Mucosa of rectum (tissue), 2 donors: ENCODE data around the gene KLHL1.

Experiments
- H3K27ac ChIP-seq, 2 donors: one replicate each; pipeline ENCODE4 v1.7.0; 2013; ENCODE audit warnings: inconsistent platforms in 2 of 2, low read depth in 2 of 2, low read length in 2 of 2
- H3K27me3 ChIP-seq, 2 donors: one replicate each; pipeline ENCODE4 v1.7.0; 2013; ENCODE audit warnings: low read length in 2 of 2; ENCODE audit not compliant: control insufficient read depth in 2 of 2, insufficient read depth in 2 of 2
- H3K36me3 ChIP-seq, 2 donors: one replicate each; pipeline ENCODE4 v1.7.0; 2013; ENCODE audit warnings: low read length in 2 of 2; ENCODE audit not compliant: control insufficient read depth in 2 of 2, insufficient read depth in 2 of 2
- H3K4me1 ChIP-seq, 2 donors: one replicate each; pipeline ENCODE4 v1.7.0; 2013; ENCODE audit warnings: low read length in 2 of 2, mild to moderate bottlenecking in 1 of 2; ENCODE audit not compliant: control insufficient read depth in 2 of 2, insufficient read depth in 2 of 2
- H3K4me3 ChIP-seq, 2 donors: one replicate each; pipeline ENCODE4 v1.7.0; 2013; ENCODE audit warnings: low read length in 2 of 2
- H3K9ac ChIP-seq, 2 donors: one replicate each; pipeline ENCODE4 v1.7.0; 2013; ENCODE audit warnings: low read length in 2 of 2, low read depth in 1 of 2, mild to moderate bottlenecking in 1 of 2
- H3K9me3 ChIP-seq, 2 donors: one replicate each; pipeline ENCODE4 v1.7.0; 2013; ENCODE audit warnings: low read length in 2 of 2; ENCODE audit not compliant: control insufficient read depth in 2 of 2
- donor health status: healthy.
- donor health status: Normal muscosa, but diverticular disease.

KLHL1 gene

GRCh38 chr13:69904784-69905183 is 203.5 kb downstream of the KLHL1 start:
- Histone ChIP-seq H3K27me3 (no peaks in the 10 kb centered on the region), H3K27ac (no peak overlapping the region), H3K9me3 (no peaks in the 10 kb centered on the region), H3K4me3 (no peak overlapping the region), H3K9ac (no peak overlapping the region), H3K4me1 (no peaks in the 10 kb centered on the region), H3K36me3 (no peaks in the 10 kb centered on the region)

GRCh38 chr13:69903081-69903480 is 205.2 kb downstream of the KLHL1 start:
- H3K36me3 ChIP-seq: no peaks in the 10 kb centered on the region
- no peaks in the 10 kb centered on the region for H3K27me3 ChIP-seq
- H3K9ac ChIP-seq: no peak overlapping the region
- H3K4me3 ChIP-seq: no peak overlapping the region
- no peaks in the 10 kb centered on the region for H3K9me3 ChIP-seq
- H3K4me1 ChIP-seq: no peaks in the 10 kb centered on the region
- no peak overlapping the region for H3K27ac ChIP-seq

- H3K4me1 ChIP-seq: no peaks in the 10 kb centered on the region
- no peak overlapping the region for H3K9ac ChIP-seq
- H3K4me3 ChIP-seq: no peak overlapping the region
- no peaks in the 10 kb centered on the region for H3K36me3 ChIP-seq
- H3K27ac ChIP-seq: no peak overlapping the region
- H3K27me3 ChIP-seq: no peaks in the 10 kb centered on the region
- no peaks in the 10 kb centered on the region for H3K9me3 ChIP-seq
Measured at GRCh38 chr13:69882451-69882850, 225.8 kb downstream of the KLHL1 start.

- H3K9me3 ChIP-seq: no peaks in the 10 kb centered on the region
- H3K4me1 ChIP-seq: no peaks in the 10 kb centered on the region
- H3K4me3 ChIP-seq: no peak overlapping the region
- no peak overlapping the region for H3K9ac ChIP-seq
- H3K27me3 ChIP-seq: no peaks in the 10 kb centered on the region
- no peak overlapping the region for H3K27ac ChIP-seq
- H3K36me3 ChIP-seq: no peaks in the 10 kb centered on the region
Measured at GRCh38 chr13:69879936-69880335, 228.3 kb downstream of the KLHL1 start.

GRCh38 chr13:69872321-69873047 is 235.8 kb downstream of the KLHL1 start:
- Histone ChIP-seq H3K36me3 (no peaks in the 10 kb centered on the region), H3K9me3 (no peaks in the 10 kb centered on the region), H3K9ac (no peak overlapping the region), H3K27ac (no peak overlapping the region), H3K27me3 (no peaks in the 10 kb centered on the region), H3K4me1 (no peaks in the 10 kb centered on the region), H3K4me3 (no peak overlapping the region)

GRCh38 chr13:69866555-69866954 is 241.7 kb downstream of the KLHL1 start:
- Histone ChIP-seq H3K9ac (no peak overlapping the region), H3K27me3 (no peaks in the 10 kb centered on the region), H3K4me1 (no peaks in the 10 kb centered on the region), H3K9me3 (no peaks in the 10 kb centered on the region), H3K4me3 (no peak overlapping the region), H3K36me3 (no peaks in the 10 kb centered on the region), H3K27ac (no peak overlapping the region)

- no peaks in the 10 kb centered on the region for H3K36me3 ChIP-seq
- H3K4me1 ChIP-seq: no peaks in the 10 kb centered on the region
- no peak overlapping the region for H3K27ac ChIP-seq
- no peaks in the 10 kb centered on the region for H3K9me3 ChIP-seq
- no peaks in the 10 kb centered on the region for H3K27me3 ChIP-seq
- no peak overlapping the region for H3K4me3 ChIP-seq
- H3K9ac ChIP-seq: no peak overlapping the region
Measured at GRCh38 chr13:69857183-69857821, 250.9 kb downstream of the KLHL1 start.

- Histone ChIP-seq H3K9me3 (no peaks in the 10 kb centered on the region), H3K4me1 (no peaks in the 10 kb centered on the region), H3K9ac (no peak overlapping the region), H3K27ac (no peak overlapping the region), H3K27me3 (no peaks in the 10 kb centered on the region), H3K36me3 (no peaks in the 10 kb centered on the region), H3K4me3 (no peak overlapping the region)
Measured at GRCh38 chr13:69856331-69856730, 251.9 kb downstream of the KLHL1 start.

GRCh38 chr13:69828527-69828926 is 279.7 kb downstream of the KLHL1 start:
- Histone ChIP-seq H3K27ac (no peak overlapping the region), H3K27me3 (no peaks in the 10 kb centered on the region), H3K4me1 (no peaks in the 10 kb centered on the region), H3K9ac (no peak overlapping the region), H3K4me3 (no peak overlapping the region), H3K36me3 (no peaks in the 10 kb centered on the region), H3K9me3 (no peaks in the 10 kb centered on the region)

- peaks cover 0 to 2% of the 10 kb centered on the region in 2 donors for H3K4me1 ChIP-seq
- H3K27ac ChIP-seq: no peak overlapping the region
- H3K36me3 ChIP-seq: no peaks in the 10 kb centered on the region
- no peaks in the 10 kb centered on the region for H3K9me3 ChIP-seq
- no peak overlapping the region for H3K9ac ChIP-seq
- no peaks in the 10 kb centered on the region for H3K27me3 ChIP-seq
- no peak overlapping the region for H3K4me3 ChIP-seq
Measured at GRCh38 chr13:69820180-69820579, 288.1 kb downstream of the KLHL1 start.
